ENCODE data around the gene COL18A1.

The COL18A1 gene

GRCh38 chr21:45515241-45516061 is 110.5 kb downstream of the COL18A1 start:
- ChIA-PET POLR2A (interaction anchor here (0.6 kb wide), 1 partner anchor 49 kb away, joined by 3 read pairs; no protein-coding TSS in a partner anchor), CTCF (no interaction called here)
- no peak for TF ChIP-seq L3MBTL2 (conservative IDR thresholded peaks at IDR 0.05)
- no peak for TF ChIP-seq LEF1 (IDR thresholded peaks at IDR 0.05; ENCODE audit: borderline replicate concordance)
- TF ChIP-seq SP1 (IDR thresholded peaks at IDR 0.05), result no peak
- no peak for TF ChIP-seq SUZ12 (IDR thresholded peaks at IDR 0.05)
- TF ChIP-seq FOXA1 (IDR thresholded peaks at IDR 0.05), result no peak
- TF ChIP-seq BHLHE40 (IDR thresholded peaks at IDR 0.05; ENCODE audit: borderline replicate concordance), result no peak
- TF ChIP-seq ELF4 (IDR thresholded peaks at IDR 0.05), result no peak
- no peak for DNase-seq (ENCODE audit: extremely low spot score)

- no peak for TF ChIP-seq L3MBTL2 (conservative IDR thresholded peaks at IDR 0.05)
- TF ChIP-seq NFRKB (IDR thresholded peaks at IDR 0.05), result no peak
- TF ChIP-seq LEF1 (IDR thresholded peaks at IDR 0.05; ENCODE audit: borderline replicate concordance), result no peak
- TF ChIP-seq CTBP1 (IDR thresholded peaks at IDR 0.05; ENCODE audit: borderline replicate concordance), result no peak
- no peak for TF ChIP-seq ZNF384 (IDR thresholded peaks at IDR 0.05)
- no peak for TF ChIP-seq ARNT (IDR thresholded peaks at IDR 0.05)
- TF ChIP-seq BHLHE40 (IDR thresholded peaks at IDR 0.05; ENCODE audit: borderline replicate concordance), result no peak
- no peak for TF ChIP-seq FOXM1 (IDR thresholded peaks at IDR 0.05; ENCODE audit: borderline replicate concordance)
- no peak for TF ChIP-seq FOXA1 (IDR thresholded peaks at IDR 0.05)
- TF ChIP-seq SUZ12 (IDR thresholded peaks at IDR 0.05), result no peak
- TF ChIP-seq, protein P1, sequence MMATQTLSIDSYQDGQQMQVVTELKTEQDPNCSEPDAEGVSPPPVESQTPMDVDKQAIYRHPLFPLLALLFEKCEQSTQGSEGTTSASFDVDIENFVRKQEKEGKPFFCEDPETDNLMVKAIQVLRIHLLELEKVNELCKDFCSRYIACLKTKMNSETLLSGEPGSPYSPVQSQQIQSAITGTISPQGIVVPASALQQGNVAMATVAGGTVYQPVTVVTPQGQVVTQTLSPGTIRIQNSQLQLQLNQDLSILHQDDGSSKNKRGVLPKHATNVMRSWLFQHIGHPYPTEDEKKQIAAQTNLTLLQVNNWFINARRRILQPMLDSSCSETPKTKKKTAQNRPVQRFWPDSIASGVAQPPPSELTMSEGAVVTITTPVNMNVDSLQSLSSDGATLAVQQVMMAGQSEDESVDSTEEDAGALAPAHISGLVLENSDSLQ (IDR thresholded peaks at IDR 0.05), result no peak
- no peak for TF ChIP-seq FOXK2 (IDR thresholded peaks at IDR 0.05)
- no peak for TF ChIP-seq SP1 (IDR thresholded peaks at IDR 0.05)
- no peak for TF ChIP-seq TARDBP (IDR thresholded peaks at IDR 0.05)
- TF ChIP-seq ELF4 (IDR thresholded peaks at IDR 0.05), result no peak
- TF ChIP-seq HDGF (IDR thresholded peaks at IDR 0.05; ENCODE audit: borderline replicate concordance), result no peak
- ChIA-PET POLR2A (interaction anchor here (0.6 kb wide), 1 partner anchor 48 kb away, joined by 3 read pairs; no protein-coding TSS in a partner anchor), CTCF (no interaction called here)
- DNase-seq (ENCODE audit: extremely low spot score), result no peak
Measured at GRCh38 chr21:45516071-45516670, 111.2 kb downstream of the COL18A1 start.

- no peak for DNase-seq (ENCODE audit: extremely low spot score)
- POLR2A ChIA-PET, result no interaction called here
- TF ChIP-seq SP1 (IDR thresholded peaks at IDR 0.05), result no peak
- TF ChIP-seq NFRKB (IDR thresholded peaks at IDR 0.05), result no peak
- TF ChIP-seq ARNT (IDR thresholded peaks at IDR 0.05), result no peak
- CTCF ChIA-PET, result no interaction called here
Measured at GRCh38 chr21:45516671-45517151, 111.7 kb downstream of the COL18A1 start.

DNA sequence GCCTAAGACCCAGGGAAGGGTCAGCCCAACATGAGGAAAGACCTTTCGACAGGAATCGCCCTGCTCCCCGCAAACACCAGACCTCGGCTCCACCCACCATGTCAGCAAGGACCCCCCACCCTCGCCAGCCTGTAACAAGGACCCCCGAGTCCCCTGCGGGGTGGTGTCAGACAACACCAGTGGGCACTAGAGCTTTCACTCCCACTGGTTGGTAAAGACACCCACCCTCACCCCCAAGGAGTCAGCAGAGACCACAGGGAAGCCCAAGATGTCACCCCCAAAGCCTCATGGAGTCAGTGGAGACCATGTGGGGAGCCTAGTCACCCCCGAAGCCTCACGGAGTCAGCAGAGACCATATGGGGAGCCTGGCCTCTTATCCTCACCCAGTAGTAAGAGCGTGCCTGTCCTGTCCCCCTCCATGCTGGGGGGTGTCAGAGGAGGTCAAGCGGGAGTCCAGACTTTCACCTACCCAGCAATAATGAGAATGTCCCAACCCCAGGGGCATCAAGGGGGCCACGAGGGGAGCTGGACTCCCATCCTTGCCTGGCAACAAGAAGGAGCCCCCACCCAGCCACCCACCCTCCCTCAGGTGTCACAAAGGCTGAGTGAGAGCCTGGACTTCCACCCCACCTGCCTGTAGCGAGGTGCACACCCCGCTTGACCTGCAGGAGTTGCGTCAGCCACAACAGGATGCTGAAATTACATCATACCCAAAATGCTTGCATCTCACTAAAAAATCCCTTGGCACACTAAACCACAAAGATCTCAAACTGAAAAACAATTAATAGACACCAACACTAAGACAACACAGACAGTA is 112.5 kb downstream of the COL18A1 start:
- POLR2A ChIA-PET, result no interaction called here
- TF ChIP-seq, protein P1 (IDR thresholded peaks at IDR 0.05), result no peak
- TF ChIP-seq FOXA1 (IDR thresholded peaks at IDR 0.05) (no peak), CTBP1 (IDR thresholded peaks at IDR 0.05; ENCODE audit: borderline replicate concordance) (no peak), BHLHE40 (IDR thresholded peaks at IDR 0.05; ENCODE audit: borderline replicate concordance) (no peak), HDGF (IDR thresholded peaks at IDR 0.05; ENCODE audit: borderline replicate concordance) (no peak), ARNT (IDR thresholded peaks at IDR 0.05) (no peak), SUZ12 (IDR thresholded peaks at IDR 0.05) (no peak), LEF1 (IDR thresholded peaks at IDR 0.05; ENCODE audit: borderline replicate concordance) (no peak), L3MBTL2 (conservative IDR thresholded peaks at IDR 0.05) (no peak), ELF4 (IDR thresholded peaks at IDR 0.05) (no peak), FOXK2 (IDR thresholded peaks at IDR 0.05) (no peak), FOXM1 (IDR thresholded peaks at IDR 0.05; ENCODE audit: borderline replicate concordance) (no peak), NFRKB (IDR thresholded peaks at IDR 0.05) (no peak), SP1 (IDR thresholded peaks at IDR 0.05) (no peak)
- DNase-seq (ENCODE audit: extremely low spot score), result no peak
- CTCF ChIA-PET, result no interaction called here

DNA sequence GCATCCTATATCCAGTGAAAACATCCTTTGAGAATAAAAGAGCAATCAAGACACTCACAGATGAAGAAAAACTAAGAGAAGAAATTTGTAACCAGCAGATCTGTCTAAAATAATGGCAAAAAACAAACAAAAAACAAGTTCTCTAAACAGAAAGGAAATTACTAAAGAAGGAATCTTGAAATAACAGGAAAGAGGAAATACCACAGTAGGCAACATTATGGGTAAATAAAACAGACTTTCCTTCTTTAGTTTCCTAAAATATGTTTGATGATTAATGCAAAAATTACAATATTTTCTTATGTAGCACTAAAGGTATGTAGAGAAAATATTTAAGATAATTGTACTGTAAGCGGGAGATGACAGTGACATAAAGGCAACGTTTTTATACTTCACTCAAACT is 113.8 kb downstream of the COL18A1 start:
- ChIA-PET CTCF (no interaction called here), POLR2A (no interaction called here)
- DNase-seq (ENCODE audit: extremely low spot score), result no peak
- no peak for TF ChIP-seq ELF4 (IDR thresholded peaks at IDR 0.05)
- TF ChIP-seq, protein P1 (IDR thresholded peaks at IDR 0.05), result no peak
- no peak for TF ChIP-seq FOXK2 (IDR thresholded peaks at IDR 0.05)

DNA sequence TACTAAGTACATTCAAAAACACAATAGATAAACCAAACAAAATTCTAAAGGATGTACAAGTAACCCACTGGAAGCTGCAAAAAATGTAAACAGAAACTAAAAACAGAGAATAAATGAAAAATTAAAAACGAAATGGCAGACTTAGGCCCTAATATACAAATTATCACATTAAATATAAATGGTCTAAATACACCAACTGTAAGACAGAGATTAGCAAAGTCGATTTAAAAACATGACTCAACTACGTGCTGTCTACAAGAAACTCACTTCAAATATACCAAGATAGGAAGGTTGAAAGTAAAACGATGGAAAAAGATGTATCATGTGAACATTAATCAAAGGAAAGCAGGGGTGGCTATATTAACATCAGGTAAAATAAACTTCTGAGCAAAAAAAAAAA is 114.2 kb downstream of the COL18A1 start:
- ChIA-PET CTCF (no interaction called here), POLR2A (no interaction called here)
- no peak for TF ChIP-seq CTBP1 (IDR thresholded peaks at IDR 0.05; ENCODE audit: borderline replicate concordance)
- no peak for TF ChIP-seq FOXM1 (IDR thresholded peaks at IDR 0.05; ENCODE audit: borderline replicate concordance)
- no peak for TF ChIP-seq ZNF384 (IDR thresholded peaks at IDR 0.05)
- TF ChIP-seq SUZ12 (IDR thresholded peaks at IDR 0.05), result no peak
- no peak for TF ChIP-seq NFRKB (IDR thresholded peaks at IDR 0.05)
- TF ChIP-seq BHLHE40 (IDR thresholded peaks at IDR 0.05; ENCODE audit: borderline replicate concordance), result no peak
- no peak for TF ChIP-seq FOXK2 (IDR thresholded peaks at IDR 0.05)
- no peak for TF ChIP-seq TARDBP (IDR thresholded peaks at IDR 0.05)
- TF ChIP-seq SP1 (IDR thresholded peaks at IDR 0.05), result no peak
- TF ChIP-seq LEF1 (IDR thresholded peaks at IDR 0.05; ENCODE audit: borderline replicate concordance), result no peak
- TF ChIP-seq L3MBTL2 (conservative IDR thresholded peaks at IDR 0.05), result no peak
- no peak for TF ChIP-seq HDGF (IDR thresholded peaks at IDR 0.05; ENCODE audit: borderline replicate concordance)
- TF ChIP-seq, protein P1 (IDR thresholded peaks at IDR 0.05), result no peak
- TF ChIP-seq ELF4 (IDR thresholded peaks at IDR 0.05), result no peak
- no peak for DNase-seq (ENCODE audit: extremely low spot score)

Data from HEK293T (cell line).